HG03520 (cell line): Measurements from ENCODE around the gene WNT4.

Experiments
- ATAC-seq: cut with Tn5 transposase; IDR thresholded peaks from one replicate; pipeline ENCODE4 v1.9.1; 2021; ENCODE audit warnings: mild to moderate bottlenecking, moderate library complexity; ENCODE audit not compliant: unreplicated experiment

WNT4 gene

DNA sequence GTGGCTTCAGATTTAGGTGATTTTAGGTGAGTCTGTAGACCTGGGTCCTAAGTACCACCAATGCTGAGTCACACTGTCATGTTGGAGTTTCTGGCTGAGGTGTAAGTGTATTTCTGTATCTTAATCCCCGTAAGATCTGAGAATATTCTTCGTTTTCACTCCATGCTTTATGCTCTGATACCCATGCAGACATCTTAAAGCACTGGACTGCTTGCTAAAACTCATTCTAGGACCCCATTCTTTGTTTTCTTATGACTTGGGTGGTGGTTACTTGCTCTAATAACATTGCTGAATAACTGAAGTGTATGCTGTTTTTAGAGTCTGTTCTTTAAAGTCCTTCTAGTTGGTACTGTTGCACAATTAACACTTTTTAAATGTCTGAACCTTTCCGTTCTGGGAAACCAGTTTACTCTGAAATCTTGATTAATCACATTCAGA is 53.7 kb downstream of the WNT4 start:
- ATAC-seq, result no peak

DNA sequence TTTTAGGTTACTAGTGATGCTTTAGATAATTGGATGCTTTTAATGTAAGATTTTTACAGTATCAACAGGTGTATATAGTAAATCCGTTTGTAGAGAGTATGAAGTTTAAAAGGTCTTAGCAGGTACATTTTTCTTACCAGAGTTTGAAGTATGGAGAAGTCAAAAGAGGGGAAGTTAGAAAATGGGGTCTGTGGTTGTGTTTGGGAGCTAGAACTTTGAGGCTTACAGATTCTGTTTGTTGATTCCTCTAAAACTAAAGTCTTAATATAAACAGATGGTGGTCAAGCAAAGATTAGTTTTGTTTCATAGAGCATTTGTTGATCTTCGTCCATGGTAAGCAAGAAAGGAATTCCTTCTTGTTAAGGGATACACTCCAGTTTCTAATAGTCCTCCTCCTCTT is 54.6 kb downstream of the WNT4 start:
- ATAC-seq, result no peak

DNA sequence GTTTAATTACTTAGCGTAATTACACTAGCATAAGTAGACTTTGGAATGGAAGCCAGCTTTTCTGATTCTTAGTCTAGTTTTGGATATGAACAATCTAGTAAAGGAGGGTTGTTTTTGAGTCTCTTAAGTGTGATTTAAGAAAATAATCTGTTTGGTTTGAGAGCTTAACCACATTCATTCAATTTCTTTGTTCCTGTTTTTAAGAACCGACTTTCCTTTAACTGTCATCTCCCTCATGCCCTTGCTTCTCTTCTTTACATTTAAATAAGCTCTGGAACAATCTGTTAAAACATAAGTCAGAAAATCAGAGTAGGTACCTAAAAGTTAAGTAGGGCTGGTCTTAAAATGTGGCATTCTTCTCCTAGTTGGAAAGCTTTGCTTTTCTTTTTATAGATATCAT is 62.7 kb downstream of the WNT4 start:
- no peak for ATAC-seq

DNA sequence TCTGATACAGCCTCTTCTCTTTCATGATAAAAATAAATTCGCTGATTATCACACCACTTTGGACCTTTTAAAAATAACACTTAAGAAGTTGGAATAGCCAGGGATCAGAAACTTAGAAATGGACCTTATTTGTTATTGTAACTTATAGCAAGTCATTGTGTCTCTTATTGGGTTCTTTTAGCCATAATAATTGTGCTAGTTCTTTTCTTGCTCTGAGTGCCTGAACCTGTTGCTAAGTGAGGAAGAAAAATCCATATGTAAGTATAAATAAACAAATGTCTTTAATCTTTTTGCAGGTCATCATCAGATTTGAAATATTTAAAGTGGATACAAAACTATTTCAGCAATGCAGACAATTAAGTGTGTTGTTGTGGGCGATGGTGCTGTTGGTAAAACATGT is 64.8 kb downstream of the WNT4 start:
- no peak for ATAC-seq

DNA sequence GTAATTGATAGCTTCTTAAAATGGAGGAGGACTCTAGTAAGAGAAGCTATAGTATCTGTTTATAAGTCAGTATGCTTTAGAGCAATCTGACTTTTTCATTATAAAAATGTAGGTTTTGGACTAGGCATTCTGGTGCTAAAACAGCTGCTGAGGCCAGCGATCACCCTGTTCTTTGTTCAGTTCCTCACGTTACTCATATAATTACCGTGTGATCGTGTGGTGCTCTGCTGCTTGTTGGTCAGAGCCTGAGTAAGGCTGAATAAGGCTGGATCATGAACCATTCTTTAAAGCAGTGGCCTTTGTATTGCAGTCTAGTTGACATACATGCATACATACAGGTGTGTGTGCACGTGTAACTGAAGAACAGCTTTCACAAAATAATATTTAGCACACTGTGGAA is 65.2 kb downstream of the WNT4 start:
- ATAC-seq, result no peak

DNA sequence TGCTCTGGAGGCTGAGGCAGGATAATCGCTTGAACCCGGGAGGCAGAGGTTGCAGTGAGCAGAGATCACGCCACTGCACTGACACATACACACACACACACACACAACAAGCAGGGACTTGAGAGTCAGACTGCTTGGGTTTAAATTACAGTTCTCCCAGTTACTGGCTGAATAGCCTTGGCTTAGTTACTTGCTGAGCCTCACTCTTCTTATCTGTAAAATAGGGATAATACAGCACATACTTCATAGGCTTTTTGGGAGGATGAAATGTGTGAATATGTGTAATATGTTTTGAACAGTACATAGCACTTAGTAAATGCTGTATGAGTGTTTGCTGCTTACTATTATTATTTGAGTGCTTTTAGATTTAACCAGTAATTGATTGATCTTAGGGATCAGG is 66.6 kb downstream of the WNT4 start:
- ATAC-seq, result no peak

DNA sequence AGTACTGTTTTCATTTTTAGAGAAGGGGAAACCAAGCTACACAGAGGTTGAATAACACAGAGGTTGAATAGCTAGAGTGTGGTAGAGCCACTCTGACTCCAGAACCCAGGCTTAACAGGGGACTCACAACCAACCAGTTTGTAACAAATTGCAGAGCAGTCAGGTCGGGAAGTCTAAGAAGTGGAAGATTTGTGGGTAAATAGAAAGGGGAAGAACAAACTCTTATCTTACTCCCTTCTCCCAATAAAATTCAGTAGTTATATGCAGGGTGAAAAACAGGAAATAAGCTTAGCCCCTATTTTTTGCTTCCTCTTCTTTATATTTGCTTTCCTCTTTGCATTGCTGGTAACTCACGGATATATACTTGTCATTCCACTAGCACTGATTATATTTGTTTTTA is 67.2 kb downstream of the WNT4 start:
- ATAC-seq, result no peak

DNA sequence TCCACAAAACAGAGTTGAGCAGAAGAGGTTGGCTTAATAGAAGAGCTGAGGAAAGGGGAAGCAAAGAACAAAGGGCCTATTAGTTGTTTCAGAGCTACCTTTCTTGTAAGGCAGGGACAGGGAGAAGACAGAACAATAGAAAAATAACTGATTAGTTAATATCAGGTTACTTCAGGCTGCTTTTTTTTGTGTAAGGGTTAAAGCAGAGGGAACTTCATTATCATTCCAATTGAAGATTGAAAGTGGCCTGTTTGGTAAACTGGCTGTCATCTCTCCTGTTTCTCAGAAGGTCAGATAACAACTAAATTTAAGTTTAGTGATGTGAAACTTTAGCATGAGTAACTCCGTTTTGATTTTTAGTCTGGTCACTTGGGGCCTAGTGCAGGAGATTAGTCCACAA is 68.1 kb downstream of the WNT4 start:
- no peak for ATAC-seq

DNA sequence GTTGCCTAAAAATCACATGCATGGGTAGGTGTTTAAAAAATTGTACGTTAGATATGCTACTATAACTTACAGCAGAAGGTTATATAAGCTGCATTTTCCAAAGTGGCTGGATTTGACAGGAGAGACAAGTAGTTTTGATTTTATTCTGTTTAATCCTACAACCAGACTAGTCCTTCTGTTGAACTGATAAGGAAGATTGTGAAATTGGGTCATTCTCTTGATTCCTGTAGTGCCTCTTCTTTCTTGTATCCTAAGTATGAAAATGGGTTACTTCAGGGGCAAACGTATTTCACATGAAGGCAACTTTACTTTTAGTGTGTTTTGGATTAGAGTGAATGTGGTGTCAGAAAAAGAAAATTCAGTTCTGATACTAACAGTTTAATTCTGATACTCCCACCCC is 71.4 kb downstream of the WNT4 start:
- no peak for ATAC-seq
